H1 (cell line): ENCODE measurements around the gene SPATA6L. TPM values are rescaled to one million over a fixed set of nuclear protein-coding genes. Genes with fewer than 3 reads are reported as not detected.

Experiments used
- ASH2L ChIP-seq: fragments of 200-600, 300-600 bp; sonication (generic); IDR thresholded peaks from one replicate; pipeline ENCODE4 v1.7.1; 2017; ENCODE audit warnings: low read length
- BACH1 ChIP-seq: IDR thresholded peaks from 2 replicates; pipeline ENCODE4 v1.6.1; 2012; ENCODE audit warnings: low read length, improper control_type of control experiment
- CBX5 ChIP-seq: fragments of 300-800, 300-1000 bp; sonication (generic); IDR thresholded peaks from 2 replicates; pipeline ENCODE4 v1.7.1; 2016; ENCODE audit warnings: antibody characterized with exemption, low read length, low read depth
- CHD2 ChIP-seq: IDR thresholded peaks from 2 replicates; pipeline ENCODE4 v1.6.1; 2012; ENCODE audit warnings: low read length, improper control_type of control experiment
- CHD7 ChIP-seq: fragments of 300-600 bp; sonication (generic); IDR thresholded peaks from 2 replicates; pipeline ENCODE4 v1.7.1; 2012; ENCODE audit warnings: low read length, moderate library complexity, mild to moderate bottlenecking, inconsistent platforms; ENCODE audit not compliant: insufficient replicate concordance
- CREB1 ChIP-seq: IDR thresholded peaks from 2 replicates; pipeline ENCODE4 v1.6.1; 2012; ENCODE audit warnings: inconsistent platforms
- EGR1 ChIP-seq: IDR thresholded peaks from 2 replicates; pipeline ENCODE4 v1.6.1; 2011; ENCODE audit warnings: low read depth, low read length, borderline replicate concordance
- HDAC6 ChIP-seq: IDR thresholded peaks from one replicate; pipeline ENCODE4 v1.7.1; 2012; ENCODE audit warnings: low read depth, mild to moderate bottlenecking, inconsistent platforms, low read length, moderate library complexity
- MAFK ChIP-seq: IDR thresholded peaks from 2 replicates; pipeline ENCODE4 v1.6.1; 2012; ENCODE audit warnings: low read depth, mild to moderate bottlenecking, improper control_type of control experiment, low read length
- POLR2AphosphoS5 ChIP-seq: IDR thresholded peaks from 2 replicates; pipeline ENCODE4 v1.6.1; 2011; ENCODE audit warnings: low read depth, low read length
- POU5F1 ChIP-seq: IDR thresholded peaks from 2 replicates; pipeline ENCODE4 v1.6.1; 2011; ENCODE audit warnings: low read depth, mild to moderate bottlenecking, low read length, moderate library complexity
- SUZ12 ChIP-seq: fragments of 200-600 bp; sonication (generic); IDR thresholded peaks from 2 replicates; pipeline ENCODE4 v1.6.1; 2012; ENCODE audit warnings: mild to moderate bottlenecking, inconsistent platforms, low read length, moderate library complexity, mixed read lengths
- TAF7 ChIP-seq: optimal IDR thresholded peaks from 2 replicates; pipeline ENCODE3; 2011; ENCODE audit warnings: low read depth, mild to moderate bottlenecking, inconsistent platforms, low read length, moderate library complexity, borderline replicate concordance
- TCF12 ChIP-seq: IDR thresholded peaks from 2 replicates; pipeline ENCODE4 v1.6.1; 2011; ENCODE audit warnings: low read depth, mild to moderate bottlenecking, low read length
- polyA plus RNA-seq, 7 experiments: library from polyadenylated mRNA; depleted of rRNA in 3 of 7; stranded (reverse) in 5 of 7; unstranded in 2 of 7; fragments of >200 nt in 5 of 7; fragments of 200-250 nt in 2 of 7; gene quantifications; 1 replicate in 5 of 7; 2 replicates in 1 of 7; 4 replicates in 1 of 7; pipeline versions ENCODE4 v1.2.1 to v1.2.3, GENCODE V29; 2011 to 2013; ENCODE audit warnings: missing spikeins in 2 of 7, mixed read lengths in 2 of 7
- total RNA-seq: library from RNA; stranded (reverse); fragmentation: NEBNext Ultra II Directional; extraction: Animal tissue kit (Norgen Biotek cat#: 25700); gene quantifications from 2 replicates; pipeline ENCODE4 v1.2.1, GENCODE V29; 2021

SPATA6L gene
- total and polyA plus RNA-seq, 2 of the 8 experiments (the other 6 are each of a cell fraction or from before 2014, with no cell fraction given): 0.57 to 1.1 TPM

DNA sequence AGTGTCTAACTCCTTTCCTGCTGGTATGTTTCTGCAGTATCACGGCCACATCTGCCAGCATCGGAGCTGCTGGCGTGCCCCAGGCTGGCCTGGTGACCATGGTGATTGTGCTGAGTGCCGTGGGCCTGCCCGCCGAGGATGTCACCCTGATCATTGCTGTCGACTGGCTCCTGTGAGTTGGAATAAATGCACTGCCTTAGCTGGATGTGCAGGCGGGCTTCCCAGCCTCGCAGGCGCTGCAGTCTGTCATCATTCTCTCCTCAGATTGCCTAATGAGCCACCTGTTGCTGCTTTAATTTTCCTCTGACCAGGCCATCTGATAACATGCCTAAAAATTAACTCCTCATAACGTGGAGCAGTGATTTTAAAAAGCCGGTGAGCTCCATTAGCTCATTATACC, 83.3 kb downstream of the SPATA6L start (continued):
- TF ChIP-seq CHD7 (no peak), POU5F1 (no peak), TAF7 (no peak), ASH2L (no peak), MAFK (no peak), TCF12 (no peak), EGR1 (no peak), HDAC6 (no peak), POLR2AphosphoS5 (no peak), CBX5 (no peak), SUZ12 (no peak), CREB1 (no peak), CHD2 (no peak), BACH1 (no peak)
